ENCODE measurements around the gene LRMDA. TPM values are rescaled to one million over a fixed set of nuclear protein-coding genes. Genes with fewer than 3 reads are reported as not detected.

The LRMDA gene
- polyA plus RNA-seq, 2 of the 4 experiments (the other 2 are of a cell fraction), result 4.6 to 5.2 TPM

GRCh38 chr10:76416642-76417041 is 985.2 kb downstream of the LRMDA start:
- WGBS (ENCODE audit: missing lambda C conversion rate), result 28% methylated on average over 4 of the region's 4 CpGs
- TF ChIP-seq NFE2L2 (conservative IDR thresholded peaks at IDR 0.05; ENCODE audit: low read length), result no peak
- no peak for TF ChIP-seq TP53 (CRISPR knock-in tag; IDR thresholded peaks at IDR 0.05)
- TF ChIP-seq TFCP2L1 (CRISPR knock-in tag; IDR thresholded peaks at IDR 0.05), result no peak
- TF ChIP-seq KDM5A (IDR thresholded peaks at IDR 0.05), result no peak
- TF ChIP-seq JUNB (IDR thresholded peaks at IDR 0.05), result no peak
- no peak for TF ChIP-seq ZFP36 (IDR thresholded peaks at IDR 0.05; ENCODE audit: borderline replicate concordance, partially characterized antibody)
- TF ChIP-seq KDM1A (IDR thresholded peaks at IDR 0.05; ENCODE audit: low read depth), result no peak
- no peak for TF ChIP-seq NPAS2 (CRISPR knock-in tag; IDR thresholded peaks at IDR 0.05; ENCODE audit: borderline replicate concordance)
- TF ChIP-seq CTCF (IDR thresholded peaks at IDR 0.05), result no peak
- Histone ChIP-seq H3K27ac (no peak overlapping the region), H3K4me2 (no peak overlapping the region), H3K9me3 (no peaks in the 10 kb centered on the region), H3K4me3 (no peak overlapping the region), H3K4me1 (peaks cover 4% of the 10 kb centered on the region; the same call in 1 of the 3 replicates)
- CTCF ChIA-PET, result no interaction called here
- ATAC-seq, result no peak
- POLR2A ChIA-PET, result no interaction called here
- FAIRE-seq, result no peak
- no peak for DNase-seq (ENCODE audit: low read depth in 1 of 2, low spot score in 1 of 2)

GRCh38 chr10:76420725-76421124 is 989.3 kb downstream of the LRMDA start:
- ATAC-seq, result no peak
- no peak for FAIRE-seq
- 57% methylated on average over 4 of the region's 4 CpGs for whole genome bisulfite sequencing (ENCODE audit: missing lambda C conversion rate)

GRCh38 chr10:76422769-76423168 is 991.3 kb downstream of the LRMDA start:
- ATAC-seq, result no peak
- CTCF ChIA-PET, result no interaction called here

More at GRCh38 chr10:76420725-76421124, 989.3 kb downstream of the LRMDA start:
- DNase-seq (ENCODE audit: low read depth in 1 of 2, low spot score in 1 of 2), result no peak
- POLR2A ChIA-PET, result no interaction called here
- peaks cover 4% of the 10 kb centered on the region; the same call in 1 of the 3 replicates for H3K4me1 ChIP-seq
- no peak overlapping the region for H3K27ac ChIP-seq
- TF ChIP-seq SMC3 (IDR thresholded peaks at IDR 0.05) (no peak), CEBPB (IDR thresholded peaks at IDR 0.05) (no peak), CHD2 (IDR thresholded peaks at IDR 0.05; ENCODE audit: low read length, partially characterized antibody) (no peak), BHLHE40 (IDR thresholded peaks at IDR 0.05; ENCODE audit: low read depth, low read length) (no peak)
- no peaks in the 10 kb centered on the region for H3K9me3 ChIP-seq
- H3K4me2 ChIP-seq, result no peak overlapping the region
- H3K4me3 ChIP-seq, result no peak overlapping the region
- CTCF ChIA-PET, result no interaction called here

GRCh38 chr10:76428551-76429367 is 997.3 kb downstream of the LRMDA start:
- Histone ChIP-seq H3K27ac (peak overlapping the region in 1 of 2 experiments; percentile 28; a peak in 2 of 6 replicates), H3K9me3 (no peaks in the 10 kb centered on the region), H3K4me2 (peak overlapping the region; percentile 36; the same call in 1 of the 3 replicates), H3K4me3 (no peak overlapping the region), H3K4me1 (peaks cover 21% of the 10 kb centered on the region)
- DNase-seq (ENCODE audit: low read depth in 1 of 2, low spot score in 1 of 2), result peak in 1 of 2 experiments; percentile 17
- TF ChIP-seq MAFK (IDR thresholded peaks at IDR 0.05; ENCODE audit: partially characterized antibody) (peak; percentile 41), BCL3 (IDR thresholded peaks at IDR 0.05) (no peak)
- peak; percentile 28 to 54; a peak in 2 of 6 replicates for ATAC-seq
- WGBS (ENCODE audit: missing lambda C conversion rate), result 44% methylated on average over 4 of the region's 4 CpGs
- ChIA-PET POLR2A (no interaction called here), CTCF (interaction anchor here (0.7 kb wide), 1 partner anchor 576 kb away, joined by 3 read pairs; no protein-coding TSS in a partner anchor)
- no peak for FAIRE-seq

More at GRCh38 chr10:76422769-76423168, 991.3 kb downstream of the LRMDA start:
- DNase-seq (ENCODE audit: low read depth in 1 of 2, low spot score in 1 of 2), result no peak
- no peak for FAIRE-seq
- Histone ChIP-seq H3K27ac (no peak overlapping the region), H3K9me3 (no peaks in the 10 kb centered on the region), H3K4me1 (peaks cover 4% of the 10 kb centered on the region; the same call in 1 of the 3 replicates), H3K4me2 (no peak overlapping the region), H3K4me3 (no peak overlapping the region)
- 65% methylated on average over 4 of the region's 4 CpGs for WGBS (ENCODE audit: missing lambda C conversion rate)
- TF ChIP-seq SMC3 (IDR thresholded peaks at IDR 0.05) (no peak), HOXB13 (CRISPR knock-in tag; IDR thresholded peaks at IDR 0.05; ENCODE audit: low read depth) (no peak), RCOR1 (IDR thresholded peaks at IDR 0.05; ENCODE audit: low read depth, low read length) (no peak), CHD4 (IDR thresholded peaks at IDR 0.05; ENCODE audit: borderline replicate concordance) (no peak), ESRRA (IDR thresholded peaks at IDR 0.05; ENCODE audit: borderline replicate concordance, low read length) (no peak), SREBF2 (IDR thresholded peaks at IDR 0.05) (no peak), RARB (CRISPR knock-in tag; IDR thresholded peaks at IDR 0.05) (no peak), PHF8 (IDR thresholded peaks at IDR 0.05; ENCODE audit: borderline replicate concordance, low read depth) (no peak), TP53 (CRISPR knock-in tag; IDR thresholded peaks at IDR 0.05) (no peak)
- POLR2A ChIA-PET, result no interaction called here

Data from A549 (cell line).